Measurements from ENCODE around the gene MORC2.

MORC2 gene

GRCh38 chr22:30944986-30945385 is 23.6 kb downstream of the MORC2 start:
- H3K27ac Mint-ChIP-seq: peak overlapping the region; percentile 15
- H3K4me3 Mint-ChIP-seq: no peak overlapping the region
- no peaks in the 10 kb centered on the region for H3K27me3 Mint-ChIP-seq
- no peaks in the 10 kb centered on the region for H3K9me3 Mint-ChIP-seq
- H3K4me1 Mint-ChIP-seq: peaks cover 0 to 3% of the 10 kb centered on the region in 2 donors
- ATAC-seq (replicated peaks): no peak
- peaks cover 51 to 66% of the 10 kb centered on the region in 2 donors for H3K36me3 Mint-ChIP-seq
- no peak for DNase-seq

- H3K36me3 Mint-ChIP-seq: peaks cover 46 to 70% of the 10 kb centered on the region in 2 donors
- ATAC-seq (replicated peaks) (no peak), DNase-seq (no peak)
- H3K27me3 Mint-ChIP-seq: no peaks in the 10 kb centered on the region
- H3K9me3 Mint-ChIP-seq: no peaks in the 10 kb centered on the region
- no peak overlapping the region for H3K4me3 Mint-ChIP-seq
- H3K27ac Mint-ChIP-seq: no peak overlapping the region
- H3K4me1 Mint-ChIP-seq: peaks cover 0 to 3% of the 10 kb centered on the region in 2 donors
Measured at GRCh38 chr22:30943368-30943767, 25.2 kb downstream of the MORC2 start.

- Mint-ChIP-seq H3K36me3 (peaks cover 53 to 80% of the 10 kb centered on the region in 2 donors), H3K4me3 (no peak overlapping the region), H3K9me3 (no peaks in the 10 kb centered on the region), H3K27me3 (no peaks in the 10 kb centered on the region), H3K4me1 (peaks cover 0 to 3% of the 10 kb centered on the region in 2 donors), H3K27ac (no peak overlapping the region)
- DNase-seq: no peak
- ATAC-seq (replicated peaks): no peak
Measured at GRCh38 chr22:30941363-30941740, 27.2 kb downstream of the MORC2 start.

GRCh38 chr22:30940685-30941362 is 27.8 kb downstream of the MORC2 start:
- no peak for DNase-seq
- no peak for ATAC-seq (replicated peaks)
- Mint-ChIP-seq H3K9me3 (no peaks in the 10 kb centered on the region), H3K27me3 (no peaks in the 10 kb centered on the region), H3K36me3 (peaks cover 51 to 77% of the 10 kb centered on the region in 2 donors), H3K4me1 (peaks cover 0 to 3% of the 10 kb centered on the region in 2 donors), H3K4me3 (no peak overlapping the region), H3K27ac (no peak overlapping the region)

GRCh38 chr22:30934053-30934452 is 34.5 kb downstream of the MORC2 start:
- Mint-ChIP-seq H3K9me3 (no peaks in the 10 kb centered on the region), H3K27me3 (no peaks in the 10 kb centered on the region), H3K36me3 (peaks cover 57 to 72% of the 10 kb centered on the region in 2 donors), H3K4me1 (no peaks in the 10 kb centered on the region), H3K27ac (no peak overlapping the region), H3K4me3 (no peak overlapping the region)
- DNase-seq (no peak), ATAC-seq (replicated peaks) (no peak)

- ATAC-seq (replicated peaks) (no peak), DNase-seq (no peak)
- Mint-ChIP-seq H3K36me3 (peaks cover 59 to 70% of the 10 kb centered on the region in 2 donors), H3K4me3 (no peak overlapping the region), H3K4me1 (no peaks in the 10 kb centered on the region), H3K27me3 (no peaks in the 10 kb centered on the region), H3K27ac (no peak overlapping the region), H3K9me3 (no peaks in the 10 kb centered on the region)
Measured at GRCh38 chr22:30933457-30933856, 35.1 kb downstream of the MORC2 start.

- no peak overlapping the region for H3K4me3 Mint-ChIP-seq
- H3K9me3 Mint-ChIP-seq: no peaks in the 10 kb centered on the region
- ATAC-seq (replicated peaks) (no peak), DNase-seq (no peak)
- no peaks in the 10 kb centered on the region for H3K4me1 Mint-ChIP-seq
- H3K36me3 Mint-ChIP-seq: peaks cover 58 to 68% of the 10 kb centered on the region in 2 donors
- H3K27me3 Mint-ChIP-seq: no peaks in the 10 kb centered on the region
- no peak overlapping the region for H3K27ac Mint-ChIP-seq
Measured at GRCh38 chr22:30932661-30933060, 35.9 kb downstream of the MORC2 start.

GRCh38 chr22:30931541-30932300 is 36.9 kb downstream of the MORC2 start:
- peaks cover 0 to 5% of the 10 kb centered on the region in 2 donors for H3K4me1 Mint-ChIP-seq
- DNase-seq (no peak), ATAC-seq (replicated peaks) (no peak)
- no peak overlapping the region for H3K27ac Mint-ChIP-seq
- H3K27me3 Mint-ChIP-seq: no peaks in the 10 kb centered on the region
- peaks cover 60 to 70% of the 10 kb centered on the region in 2 donors for H3K36me3 Mint-ChIP-seq
- H3K4me3 Mint-ChIP-seq: no peak overlapping the region
- no peaks in the 10 kb centered on the region for H3K9me3 Mint-ChIP-seq

- peaks cover 0 to 5% of the 10 kb centered on the region in 2 donors for H3K4me1 Mint-ChIP-seq
- ATAC-seq (replicated peaks): no peak
- no peaks in the 10 kb centered on the region for H3K9me3 Mint-ChIP-seq
- H3K4me3 Mint-ChIP-seq: no peak overlapping the region
- H3K27me3 Mint-ChIP-seq: no peaks in the 10 kb centered on the region
- DNase-seq: no peak
- peaks cover 60 to 74% of the 10 kb centered on the region in 2 donors for H3K36me3 Mint-ChIP-seq
- H3K27ac Mint-ChIP-seq: no peak overlapping the region
Measured at GRCh38 chr22:30930228-30930627, 38.3 kb downstream of the MORC2 start.

GRCh38 chr22:30928401-30928800 is 40.2 kb downstream of the MORC2 start:
- Mint-ChIP-seq H3K27me3 (no peaks in the 10 kb centered on the region), H3K9me3 (no peaks in the 10 kb centered on the region), H3K4me3 (no peak overlapping the region), H3K4me1 (peaks cover 0 to 5% of the 10 kb centered on the region in 2 donors), H3K36me3 (peaks cover 48 to 72% of the 10 kb centered on the region in 2 donors), H3K27ac (no peak overlapping the region)
- ATAC-seq (replicated peaks) (no peak), DNase-seq (no peak)

- Mint-ChIP-seq H3K27me3 (no peaks in the 10 kb centered on the region), H3K9me3 (no peaks in the 10 kb centered on the region), H3K4me3 (no peak overlapping the region), H3K36me3 (peaks cover 45 to 68% of the 10 kb centered on the region in 2 donors), H3K27ac (no peak overlapping the region), H3K4me1 (peaks cover 0 to 5% of the 10 kb centered on the region in 2 donors)
- ATAC-seq (replicated peaks): no peak
- DNase-seq: no peak
Measured at GRCh38 chr22:30927806-30928205, 40.8 kb downstream of the MORC2 start.

- Mint-ChIP-seq H3K36me3 (peaks cover 39 to 62% of the 10 kb centered on the region in 2 donors), H3K27ac (peak overlapping the region; percentile 48), H3K4me1 (peaks cover 2 to 13% of the 10 kb centered on the region in 2 donors), H3K27me3 (no peaks in the 10 kb centered on the region), H3K9me3 (peaks cover 0 to 3% of the 10 kb centered on the region in 2 donors), H3K4me3 (no peak overlapping the region)
- no peak for ATAC-seq (replicated peaks)
- no peak for DNase-seq
Measured at GRCh38 chr22:30926706-30927105, 41.9 kb downstream of the MORC2 start.

- Mint-ChIP-seq H3K27ac (no peak overlapping the region), H3K4me1 (peaks cover 2 to 13% of the 10 kb centered on the region in 2 donors), H3K36me3 (peaks cover 30 to 53% of the 10 kb centered on the region in 2 donors), H3K27me3 (no peaks in the 10 kb centered on the region), H3K9me3 (peaks cover 0 to 3% of the 10 kb centered on the region in 2 donors), H3K4me3 (no peak overlapping the region)
- ATAC-seq (replicated peaks) (no peak), DNase-seq (no peak)
Measured at GRCh38 chr22:30925667-30926066, 42.9 kb downstream of the MORC2 start.

GRCh38 chr22:30923168-30923900 is 45.2 kb downstream of the MORC2 start:
- Mint-ChIP-seq H3K9me3 (peaks cover 0 to 3% of the 10 kb centered on the region in 2 donors), H3K27me3 (no peaks in the 10 kb centered on the region), H3K27ac (peak overlapping the region; percentile 65), H3K4me3 (peak overlapping the region in 1 of 2 donors; percentile 22), H3K4me1 (peaks cover 5 to 23% of the 10 kb centered on the region in 2 donors), H3K36me3 (peaks cover 24 to 46% of the 10 kb centered on the region in 2 donors)
- ATAC-seq (replicated peaks) (no peak), DNase-seq (no peak)

Measured in stimulated activated naive B cell treated with anti-CD40 and anti-IgM and Interleukin-4, amounts not matched to agents 10 μg/mL and 1 μg/mL and 100 μg/mL, for 72 hours (primary cell).